Spinal cord (tissue), 10 donors: ENCODE measurements around the gene INPP4B. TPM values are rescaled to one million over a fixed set of nuclear protein-coding genes. Genes with fewer than 3 reads are reported as not detected.

ENCODE experiments used
- DNase-seq, 6 donors: peaks; one replicate each; pipeline versions ENCODE4 v3.0.0 to v3.0.0-alpha.2; 2013 to 2015; ENCODE audit warnings: low spot score in 6 of 6, low read depth in 4 of 6
- H3K27ac ChIP-seq: one replicate; pipeline ENCODE4 v1.5.1; 2013; ENCODE audit warnings: low read depth, low read length, control low read depth
- H3K27me3 ChIP-seq: one replicate; pipeline ENCODE4 v1.6.1; 2013; ENCODE audit warnings: low read length; ENCODE audit not compliant: control insufficient read depth, insufficient read depth
- H3K36me3 ChIP-seq: one replicate; pipeline ENCODE4 v1.6.1; 2013; ENCODE audit warnings: low read length; ENCODE audit not compliant: control insufficient read depth, insufficient read depth
- H3K4me1 ChIP-seq: one replicate; pipeline ENCODE4 v1.6.1; 2013; ENCODE audit warnings: low read length; ENCODE audit not compliant: control insufficient read depth, insufficient read depth
- H3K4me3 ChIP-seq: one replicate; pipeline ENCODE4 v1.5.1; 2013; ENCODE audit warnings: low read depth, low read length, control low read depth
- H3K9me3 ChIP-seq: one replicate; pipeline ENCODE4 v1.6.1; 2013; ENCODE audit warnings: low read length; ENCODE audit not compliant: control insufficient read depth, insufficient read depth
- WGBS: methylation state at CpG from one replicate; pipeline ENCODE4 v1.1.5; 2013; ENCODE audit warnings: missing lambda C conversion rate; ENCODE audit not compliant: insufficient coverage; 5-methylcytosine and 5-hydroxymethylcytosine counted together
- polyA plus RNA-seq, 2 donors: library from polyadenylated mRNA; unstranded; fragments of 120-200 nt; gene quantifications; one replicate each; pipeline ENCODE4 v1.2.1, GENCODE V29; 2013; ENCODE audit not compliant: insufficient read length in 2 of 2
- total RNA-seq, 2 donors: library from RNA; depleted of rRNA in 1 of 2; stranded (reverse); fragments of 120-200 nt in 1 of 2; fragments of >200 nt in 1 of 2; gene quantifications; one replicate each; pipeline versions ENCODE4 v1.2.3 to v1.2.4, GENCODE V29; 2013 to 2014
- donor health status: healthy.

INPP4B gene
- total and polyA plus RNA-seq, 4 donors: 5.7 to 29.4 (median 14.5) TPM

DNA sequence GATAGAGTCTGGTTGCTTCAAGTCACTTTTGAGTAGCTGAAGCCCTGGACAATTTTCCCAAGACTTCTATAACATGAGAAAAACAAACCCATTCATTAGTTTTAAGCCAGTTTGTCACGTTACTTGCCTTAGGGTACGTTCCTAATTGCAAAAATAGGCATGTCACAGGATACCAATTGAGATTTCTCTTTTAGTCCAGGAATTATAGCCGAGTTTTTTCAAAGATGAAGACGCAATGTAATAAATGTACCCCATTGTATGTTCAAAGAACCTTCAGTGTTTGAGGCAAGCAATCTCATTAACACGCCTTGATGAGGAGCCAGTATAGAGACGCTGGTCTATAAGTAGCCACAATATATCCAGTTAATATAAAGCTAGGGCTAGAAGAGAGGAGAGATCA, 534.2 kb downstream of the INPP4B start:
- WGBS: 100% methylated on average over 1 of the region's 6 CpGs
- DNase-seq: no peak
- Histone ChIP-seq H3K4me1 (no peaks in the 10 kb centered on the region), H3K27me3 (no peaks in the 10 kb centered on the region), H3K36me3 (no peaks in the 10 kb centered on the region), H3K27ac (no peak overlapping the region), H3K4me3 (no peak overlapping the region), H3K9me3 (no peaks in the 10 kb centered on the region)

DNA sequence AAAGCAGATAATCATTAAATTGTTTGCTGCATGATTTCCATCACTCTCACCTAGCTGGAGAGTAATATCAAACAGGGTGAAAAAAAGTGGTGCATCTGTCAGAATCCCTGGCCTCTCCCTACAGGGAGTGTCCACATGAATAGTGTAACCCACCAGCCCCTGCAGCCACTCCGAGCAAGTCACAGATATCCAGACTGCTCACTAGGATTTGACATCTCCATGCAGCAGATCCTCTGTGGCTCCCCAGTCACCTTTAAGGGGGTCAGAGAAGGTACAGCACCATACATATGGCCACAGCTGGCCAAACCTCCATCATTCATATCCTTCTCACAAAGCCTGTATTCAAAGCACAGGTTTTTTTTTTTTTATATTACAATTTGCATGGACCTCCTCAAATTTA, 536.3 kb downstream of the INPP4B start:
- no peak overlapping the region for H3K4me3 ChIP-seq

DNA sequence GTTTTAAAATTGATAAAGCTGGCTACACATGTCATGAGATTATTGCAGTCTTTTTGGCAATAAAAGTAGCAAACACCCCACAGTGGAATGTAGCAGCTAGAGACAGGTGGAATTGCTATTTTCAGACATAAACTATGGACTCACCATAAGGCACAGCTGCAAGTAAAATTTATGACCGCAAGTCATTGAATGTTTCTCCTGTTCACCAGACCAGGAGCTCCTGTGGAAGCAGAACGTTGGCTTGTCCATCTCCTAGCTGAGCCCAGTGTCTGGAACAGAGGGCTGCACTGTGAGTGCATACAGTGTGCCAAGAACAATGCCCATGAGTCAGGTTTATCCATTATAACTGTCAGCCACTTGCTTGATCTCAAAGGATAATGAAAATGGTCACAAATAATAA, 538.2 kb downstream of the INPP4B start:
- no peaks in the 10 kb centered on the region for H3K9me3 ChIP-seq
- 51% methylated on average over 2 of the region's 2 CpGs for WGBS
- no peak overlapping the region for H3K27ac ChIP-seq
- H3K4me3 ChIP-seq: no peak overlapping the region
- no peaks in the 10 kb centered on the region for H3K27me3 ChIP-seq
- H3K36me3 ChIP-seq: no peaks in the 10 kb centered on the region
- no peaks in the 10 kb centered on the region for H3K4me1 ChIP-seq
- DNase-seq: peak in 1 of 6 donors; percentile 24

More for the DNA sequence above, 536.3 kb downstream of the INPP4B start:
- no peaks in the 10 kb centered on the region for H3K4me1 ChIP-seq
- H3K27me3 ChIP-seq: no peaks in the 10 kb centered on the region
- 90% methylated on average over 1 of the region's 1 CpG for WGBS
- no peaks in the 10 kb centered on the region for H3K9me3 ChIP-seq
- no peak for DNase-seq
- H3K36me3 ChIP-seq: no peaks in the 10 kb centered on the region
- no peak overlapping the region for H3K27ac ChIP-seq

DNA sequence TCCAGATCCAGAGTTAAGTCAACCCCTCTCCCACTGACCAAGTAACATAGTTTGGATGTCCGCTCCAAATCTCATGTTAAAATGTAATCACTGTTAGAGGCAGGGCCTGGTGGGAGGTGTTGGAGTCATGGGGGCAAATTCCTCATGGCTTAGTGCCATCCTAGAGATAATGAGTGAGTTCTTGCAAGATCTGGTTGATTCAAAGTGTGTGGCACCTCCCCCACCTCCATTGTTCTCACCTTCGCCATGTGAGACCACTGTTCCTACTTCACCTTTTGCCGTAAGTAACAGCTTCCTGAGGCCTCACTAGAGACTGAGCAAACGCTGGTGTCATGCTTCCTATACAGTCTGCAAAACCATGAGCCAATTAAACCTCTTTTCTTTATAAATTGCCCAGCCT, 548.8 kb downstream of the INPP4B start:
- no peaks in the 10 kb centered on the region for H3K27me3 ChIP-seq
- WGBS: 91% methylated on average over 4 of the region's 4 CpGs
- no peak for DNase-seq
- no peaks in the 10 kb centered on the region for H3K4me1 ChIP-seq
- H3K9me3 ChIP-seq: no peaks in the 10 kb centered on the region
- H3K4me3 ChIP-seq: no peak overlapping the region
- no peak overlapping the region for H3K27ac ChIP-seq
- H3K36me3 ChIP-seq: no peaks in the 10 kb centered on the region

DNA sequence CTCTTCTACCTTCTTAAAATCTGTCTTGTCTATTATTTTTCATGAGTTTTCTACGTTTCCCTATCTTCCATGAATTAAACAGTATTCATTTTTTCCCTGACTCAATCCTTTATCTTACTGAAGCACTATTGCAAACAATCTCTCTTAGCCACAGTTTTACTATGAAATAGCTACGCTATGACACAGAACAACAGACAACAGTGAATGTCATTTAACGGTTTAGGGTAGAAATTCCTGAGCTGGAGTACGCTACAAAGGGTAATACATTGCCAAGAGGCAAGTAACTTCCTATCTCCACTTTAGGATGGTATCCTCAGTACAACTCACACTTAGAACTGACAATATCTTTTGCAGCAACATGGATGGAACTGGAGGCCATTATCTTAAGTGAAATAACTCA, 552.6 kb downstream of the INPP4B start:
- Histone ChIP-seq H3K4me3 (no peak overlapping the region), H3K4me1 (no peaks in the 10 kb centered on the region), H3K27ac (no peak overlapping the region), H3K36me3 (no peaks in the 10 kb centered on the region), H3K27me3 (no peaks in the 10 kb centered on the region), H3K9me3 (no peaks in the 10 kb centered on the region)
- no peak for DNase-seq
- no CpG with 5 or more reads among the region's 4 CpGs for WGBS

DNA sequence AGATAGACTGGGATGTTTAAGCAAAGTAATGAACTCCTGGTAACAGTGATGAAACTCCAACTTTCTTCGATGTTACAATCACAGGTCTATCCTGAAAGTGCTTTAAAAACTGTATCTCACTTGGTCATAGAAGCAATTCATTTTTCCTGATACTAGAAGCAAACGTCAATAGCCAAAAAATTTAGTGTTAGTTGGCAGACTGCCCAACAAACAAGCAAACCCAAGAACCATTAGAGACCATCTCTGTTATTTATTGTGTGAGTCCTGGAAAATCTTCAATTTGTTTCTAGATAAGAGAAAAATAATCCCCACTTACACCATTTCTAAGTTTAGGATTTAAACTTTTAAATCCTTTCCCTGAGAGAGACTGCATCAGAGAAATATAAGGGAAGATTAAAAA, 553.9 kb downstream of the INPP4B start:
- Histone ChIP-seq H3K36me3 (no peaks in the 10 kb centered on the region), H3K27me3 (no peaks in the 10 kb centered on the region), H3K27ac (no peak overlapping the region), H3K4me1 (no peaks in the 10 kb centered on the region), H3K4me3 (no peak overlapping the region), H3K9me3 (no peaks in the 10 kb centered on the region)
- no CpG with 5 or more reads among the region's 2 CpGs for WGBS
- DNase-seq: peak in 1 of 6 donors; percentile 39

DNA sequence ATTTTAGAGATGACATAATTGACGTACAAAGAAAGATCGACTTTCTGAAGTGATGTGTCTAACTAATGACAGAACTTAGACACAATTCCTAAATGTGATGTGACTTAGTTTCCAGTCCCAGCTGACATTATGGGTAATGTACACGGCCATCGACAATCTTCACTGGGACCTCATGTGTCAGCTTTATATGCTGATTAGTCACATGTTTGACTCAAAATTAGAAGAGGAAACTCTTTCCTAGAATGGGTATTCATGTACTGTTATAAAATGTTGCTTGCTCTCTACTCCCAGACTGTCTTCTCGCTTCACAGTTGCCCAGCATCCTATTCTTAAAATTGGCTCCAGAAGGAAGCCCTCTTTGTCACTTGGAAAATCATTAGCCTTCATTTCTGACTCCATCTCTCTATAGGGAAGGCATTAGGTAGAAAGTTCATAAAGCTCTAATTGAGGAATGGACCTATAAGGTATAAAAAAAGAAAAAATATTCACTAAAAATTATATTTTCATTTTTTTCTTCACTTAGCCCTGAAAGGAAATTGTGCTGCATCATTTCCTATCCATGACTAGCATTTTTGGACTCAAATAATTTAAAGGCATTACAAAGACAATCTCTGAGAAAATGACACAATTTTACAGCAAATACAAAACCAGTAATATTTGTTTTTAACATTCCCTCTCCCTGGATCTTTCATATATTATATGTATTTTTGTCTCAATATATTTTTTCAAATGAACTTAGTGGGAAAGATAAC, 554.6 kb downstream of the INPP4B start:
- Histone ChIP-seq H3K36me3 (no peaks in the 10 kb centered on the region), H3K27me3 (no peaks in the 10 kb centered on the region), H3K9me3 (no peaks in the 10 kb centered on the region), H3K27ac (no peak overlapping the region), H3K4me1 (no peaks in the 10 kb centered on the region), H3K4me3 (no peak overlapping the region)
- 100% methylated on average over 2 of the region's 5 CpGs for WGBS
- no peak for DNase-seq

DNA sequence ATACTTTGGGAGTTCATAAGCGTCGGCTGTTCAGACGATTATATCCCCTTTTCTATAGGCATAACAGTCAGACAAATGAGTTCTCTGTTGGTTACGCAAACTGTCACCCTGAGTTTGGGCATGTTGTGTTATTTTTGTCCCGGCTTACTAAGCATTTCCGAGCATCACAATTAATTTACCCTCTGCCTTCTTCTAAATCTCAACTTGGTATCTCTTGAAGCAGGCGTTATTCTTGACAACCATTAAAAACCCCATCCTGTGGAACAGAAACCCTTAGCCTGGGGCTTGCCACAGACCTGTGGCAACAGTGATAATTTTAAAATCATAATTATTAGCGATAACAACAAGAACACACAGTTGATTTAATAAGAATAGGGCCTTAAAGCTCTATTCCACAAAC, 558.7 kb downstream of the INPP4B start:
- no peak for DNase-seq
- 100% methylated on average over 3 of the region's 8 CpGs for WGBS
- H3K4me3 ChIP-seq: no peak overlapping the region

DNA sequence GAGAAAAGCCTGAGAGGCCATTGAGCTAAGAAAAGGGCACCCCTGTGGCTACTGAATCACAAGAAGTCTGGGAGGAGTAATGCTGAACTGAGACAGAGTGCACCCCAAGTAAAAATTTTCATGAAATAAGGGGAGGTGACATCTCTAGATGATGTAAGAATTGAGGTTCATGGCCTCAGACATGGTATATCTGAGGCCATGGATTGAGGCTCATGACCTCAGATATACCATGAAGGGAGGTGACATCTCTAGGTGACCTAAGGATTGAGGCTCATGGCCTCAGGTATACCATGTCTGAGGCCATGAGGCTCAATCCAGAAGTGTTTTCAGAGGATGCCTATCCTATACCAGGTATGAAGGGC, 560.9 kb downstream of the INPP4B start:
- H3K9me3 ChIP-seq: no peaks in the 10 kb centered on the region
- H3K36me3 ChIP-seq: no peaks in the 10 kb centered on the region
- DNase-seq: no peak
- H3K27me3 ChIP-seq: no peaks in the 10 kb centered on the region
- H3K4me3 ChIP-seq: no peak overlapping the region
- no peak overlapping the region for H3K27ac ChIP-seq
- no peaks in the 10 kb centered on the region for H3K4me1 ChIP-seq

More for the DNA sequence above, 558.7 kb downstream of the INPP4B start:
- H3K4me1 ChIP-seq: no peaks in the 10 kb centered on the region
- H3K36me3 ChIP-seq: no peaks in the 10 kb centered on the region
- H3K27me3 ChIP-seq: no peaks in the 10 kb centered on the region
- H3K27ac ChIP-seq: no peak overlapping the region
- no peaks in the 10 kb centered on the region for H3K9me3 ChIP-seq

DNA sequence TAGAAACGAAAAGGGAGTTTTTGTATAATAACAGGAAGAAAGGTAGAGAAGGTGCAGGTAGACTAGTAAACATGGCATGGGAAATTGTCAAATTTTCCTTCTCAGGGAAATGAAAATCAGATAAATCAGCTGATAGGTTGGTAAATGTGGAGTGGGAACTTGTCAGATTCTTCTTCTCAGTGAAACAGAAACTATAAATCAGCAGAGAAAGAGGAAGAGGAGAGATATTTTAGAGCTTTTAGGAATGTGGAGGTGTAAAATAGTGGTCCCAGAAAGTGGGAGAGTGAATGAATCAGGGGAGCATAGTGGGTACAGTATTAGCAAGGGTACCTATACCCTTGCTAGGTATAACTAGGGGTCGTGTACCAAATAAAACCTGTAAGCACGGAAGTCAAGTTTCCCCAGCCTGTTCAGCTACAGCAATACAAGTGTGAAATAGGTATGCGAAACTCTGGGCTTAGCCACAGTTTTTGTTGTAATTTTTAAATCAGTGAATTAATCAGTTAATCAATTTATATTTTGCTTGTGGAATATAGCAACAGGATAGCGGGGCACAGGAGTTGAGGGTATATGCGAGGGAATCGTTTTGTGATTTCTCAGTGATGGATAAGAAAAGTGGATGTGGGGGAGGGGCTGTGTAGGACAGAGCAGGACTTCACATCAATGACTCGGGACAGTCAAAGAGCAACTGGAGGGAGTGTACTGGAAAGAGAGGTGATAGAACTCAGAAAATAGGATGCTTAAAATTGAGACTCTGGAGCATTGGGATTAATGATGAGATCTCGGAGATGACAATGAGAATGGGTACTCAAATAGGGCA, 561.5 kb downstream of the INPP4B start:
- Histone ChIP-seq H3K27ac (no peak overlapping the region), H3K36me3 (no peaks in the 10 kb centered on the region), H3K27me3 (no peaks in the 10 kb centered on the region), H3K4me3 (no peak overlapping the region), H3K9me3 (no peaks in the 10 kb centered on the region), H3K4me1 (no peaks in the 10 kb centered on the region)
- DNase-seq: no peak
- 95% methylated on average over 6 of the region's 9 CpGs for WGBS
